Caco-2 (cell line): ENCODE data around the gene USP25. TPM values are rescaled to one million over a fixed set of nuclear protein-coding genes. Genes with fewer than 3 reads are reported as not detected.

ENCODE experiments used
- BruUV-seq: library from RNA; stranded (reverse); fragments of 400-500 nt; replicated peaks from 2 replicates; lab custom pipeline; 2021; lab: Mats Ljungman, UMichigan
- CTCF ChIA-PET: fragments of 300-600 bp; sonication (Branson Sonifier 250); formaldehyde crosslinking; loops from one replicate; lab custom pipeline; 2022; ENCODE audit warnings: antibody characterized with exemption; lab: Charles Lee
- POLR2A ChIA-PET: fragments of 300-600 bp; sonication (Branson Sonifier 250); formaldehyde crosslinking; loops from one replicate; lab custom pipeline; 2022; ENCODE audit warnings: antibody characterized with exemption; lab: Charles Lee
- DNase-seq, 2 experiments: peaks; one replicate each; pipeline versions ENCODE4 v3.0.0 to v3.0.0-alpha.2; 2020 to 2022
- H3K27me3 ChIP-seq: replicated peaks from 2 replicates; pipeline ENCODE4 v1.6.0; 2011; ENCODE audit warnings: low read length; ENCODE audit not compliant: control insufficient read depth, insufficient read depth
- H3K36me3 ChIP-seq: 2 replicates; pipeline ENCODE4 v1.5.1; 2011; ENCODE audit warnings: low read length; ENCODE audit not compliant: control insufficient read depth, insufficient read depth
- H3K4me1 ChIP-seq: fragments of 250-450 bp; sonication (Bioruptor Pico); 2 replicates; pipeline ENCODE4 v1.5.1; 2020; ENCODE audit warnings: mild to moderate bottlenecking
- H3K4me3 ChIP-seq: 2 replicates; pipeline ENCODE4 v1.5.1; 2011; ENCODE audit warnings: low read depth, mild to moderate bottlenecking, control low read depth, low read length
- H3K9me3 ChIP-seq: fragments of 250-450 bp; sonication (Bioruptor Pico); 2 replicates; pipeline ENCODE4 v1.5.1; 2020; ENCODE audit warnings: mild to moderate bottlenecking, moderate library complexity
- H3K27ac Mint-ChIP-seq: one replicate; pipeline ENCODE4 v1.8.0; 2022; ENCODE audit warnings: mixed read lengths; ENCODE audit not compliant: unreplicated experiment
- H3K27me3 Mint-ChIP-seq: one replicate; pipeline ENCODE4 v1.8.0; 2022; ENCODE audit warnings: mixed read lengths; ENCODE audit not compliant: insufficient read depth, unreplicated experiment
- H3K36me3 Mint-ChIP-seq: one replicate; pipeline ENCODE4 v1.8.0; 2022; ENCODE audit warnings: mild to moderate bottlenecking, mixed read lengths; ENCODE audit not compliant: insufficient read depth, unreplicated experiment
- H3K4me1 Mint-ChIP-seq: one replicate; pipeline ENCODE4 v1.8.0; 2022; ENCODE audit warnings: low read depth, mixed read lengths; ENCODE audit not compliant: unreplicated experiment
- H3K4me3 Mint-ChIP-seq: one replicate; pipeline ENCODE4 v1.8.0; 2022; ENCODE audit warnings: mild to moderate bottlenecking, moderate library complexity, mixed read lengths; ENCODE audit not compliant: unreplicated experiment
- H3K9me3 Mint-ChIP-seq: one replicate; pipeline ENCODE4 v1.8.0; 2022; ENCODE audit warnings: mixed read lengths; ENCODE audit not compliant: unreplicated experiment
- intact Hi-C: fragments of 100-400 bp; cut with micrococcal nuclease; formaldehyde crosslinking; loops from one replicate; pipeline ENCODE4 v1.10.0; 2022; ENCODE audit not compliant: unreplicated experiment
- total RNA-seq: library from RNA; stranded (reverse); gene quantifications from 2 replicates; pipeline ENCODE4 v1.2.3, GENCODE V29; 2022
- TF ChIP-seq, protein P1 (sequence below), 2 experiments: fragments of 200-600 bp in 1 of 2; IDR thresholded peaks; 1 replicate in 1 of 2; 2 replicates in 1 of 2; pipeline versions ENCODE4 v1.5.1 to v1.8.0; 2011 to 2022; ENCODE audit warnings: antibody characterized with exemption in 1 of 2, control low read depth in 1 of 2, inconsistent platforms in 1 of 2, low read depth in 1 of 2, low read length in 1 of 2, mild to moderate bottlenecking in 1 of 2, moderate library complexity in 1 of 2; ENCODE audit not compliant: insufficient read depth in 1 of 2, severe bottlenecking in 1 of 2, unreplicated experiment in 1 of 2

USP25 gene
- total RNA-seq, 1 experiment from 2014 or later = 44.3 TPM

DNA sequence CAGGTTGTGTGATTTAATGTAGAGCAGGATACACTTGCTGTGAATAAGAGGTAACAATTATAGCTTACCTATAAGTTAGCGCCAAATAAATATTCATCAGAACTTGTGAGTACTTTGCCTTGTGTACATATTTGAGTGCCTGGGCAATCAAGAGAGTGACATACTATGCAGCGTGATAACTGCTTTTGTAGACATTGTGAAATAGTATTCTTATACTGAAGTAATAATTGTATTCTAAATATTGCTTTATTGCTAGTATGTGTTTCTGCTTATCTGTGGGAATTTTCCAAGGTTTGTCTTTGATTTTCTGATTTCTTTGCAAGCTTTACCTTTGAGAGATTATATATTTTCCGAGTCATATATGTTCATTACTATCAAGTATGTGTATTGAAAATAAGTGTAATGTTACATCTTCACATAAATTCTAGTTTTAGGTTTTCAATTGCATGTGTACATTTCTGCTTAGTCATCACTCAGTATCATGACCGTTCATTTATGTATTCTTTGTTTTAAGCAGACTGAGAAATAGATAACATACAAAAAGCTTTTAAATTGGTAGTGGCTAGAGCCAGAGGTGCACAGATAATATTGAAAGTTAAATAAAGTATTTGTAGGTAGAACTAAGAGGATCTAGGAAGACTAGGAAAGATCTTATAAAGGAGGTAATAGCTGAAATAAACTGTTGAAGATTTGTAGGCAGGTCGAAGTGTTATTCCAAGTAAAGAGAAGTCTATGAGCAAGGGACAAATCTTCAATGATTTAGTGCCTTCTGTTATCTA is 19.5 kb downstream of the USP25 start:
- Histone ChIP-seq H3K4me3 (no peak overlapping the region), H3K27me3 (no peaks in the 10 kb centered on the region), H3K9me3 (no peaks in the 10 kb centered on the region), H3K36me3 (no peaks in the 10 kb centered on the region), H3K4me1 (peaks cover 25% of the 10 kb centered on the region)
- Mint-ChIP-seq H3K4me1 (peaks cover 46% of the 10 kb centered on the region), H3K27ac (peak overlapping the region; percentile 87), H3K9me3 (peaks cover under 1% of the 10 kb centered on the region), H3K4me3 (peak overlapping the region; percentile 34), H3K27me3 (no peaks in the 10 kb centered on the region), H3K36me3 (peaks cover 30% of the 10 kb centered on the region)
- ChIA-PET CTCF (no interaction called here), POLR2A (interaction anchor here (0.6 kb wide), 1 partner anchor 8 kb away, joined by 4 read pairs; no protein-coding TSS in a partner anchor)
- no peak for DNase-seq
- TF ChIP-seq, protein P1, sequence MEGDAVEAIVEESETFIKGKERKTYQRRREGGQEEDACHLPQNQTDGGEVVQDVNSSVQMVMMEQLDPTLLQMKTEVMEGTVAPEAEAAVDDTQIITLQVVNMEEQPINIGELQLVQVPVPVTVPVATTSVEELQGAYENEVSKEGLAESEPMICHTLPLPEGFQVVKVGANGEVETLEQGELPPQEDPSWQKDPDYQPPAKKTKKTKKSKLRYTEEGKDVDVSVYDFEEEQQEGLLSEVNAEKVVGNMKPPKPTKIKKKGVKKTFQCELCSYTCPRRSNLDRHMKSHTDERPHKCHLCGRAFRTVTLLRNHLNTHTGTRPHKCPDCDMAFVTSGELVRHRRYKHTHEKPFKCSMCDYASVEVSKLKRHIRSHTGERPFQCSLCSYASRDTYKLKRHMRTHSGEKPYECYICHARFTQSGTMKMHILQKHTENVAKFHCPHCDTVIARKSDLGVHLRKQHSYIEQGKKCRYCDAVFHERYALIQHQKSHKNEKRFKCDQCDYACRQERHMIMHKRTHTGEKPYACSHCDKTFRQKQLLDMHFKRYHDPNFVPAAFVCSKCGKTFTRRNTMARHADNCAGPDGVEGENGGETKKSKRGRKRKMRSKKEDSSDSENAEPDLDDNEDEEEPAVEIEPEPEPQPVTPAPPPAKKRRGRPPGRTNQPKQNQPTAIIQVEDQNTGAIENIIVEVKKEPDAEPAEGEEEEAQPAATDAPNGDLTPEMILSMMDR (IDR thresholded peaks at IDR 0.05; ENCODE audit: insufficient read depth in 1 of 2, low read depth in 1 of 2, low read length in 1 of 2, severe bottlenecking in 1 of 2, unreplicated experiment in 1 of 2) = no peak
- BruUV-seq = no TSS peak
- intact Hi-C loops = no loop called here

DNA sequence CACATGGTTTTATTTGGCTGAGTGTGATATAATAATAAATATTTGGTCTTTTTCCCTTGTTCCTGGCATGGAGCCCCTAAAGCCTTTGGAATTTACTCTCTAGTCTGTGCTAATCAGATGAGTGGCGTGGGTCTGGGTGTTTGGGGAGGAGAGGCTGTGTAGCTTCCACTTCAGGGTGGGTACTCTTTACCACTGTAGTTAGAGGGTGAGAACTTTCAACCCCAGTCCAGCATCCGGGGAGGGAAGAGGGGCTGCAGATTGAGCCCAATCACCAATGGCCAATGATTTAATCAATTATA is 20.0 kb downstream of the USP25 start:
- no peak overlapping the region for H3K4me3 Mint-ChIP-seq

DNA sequence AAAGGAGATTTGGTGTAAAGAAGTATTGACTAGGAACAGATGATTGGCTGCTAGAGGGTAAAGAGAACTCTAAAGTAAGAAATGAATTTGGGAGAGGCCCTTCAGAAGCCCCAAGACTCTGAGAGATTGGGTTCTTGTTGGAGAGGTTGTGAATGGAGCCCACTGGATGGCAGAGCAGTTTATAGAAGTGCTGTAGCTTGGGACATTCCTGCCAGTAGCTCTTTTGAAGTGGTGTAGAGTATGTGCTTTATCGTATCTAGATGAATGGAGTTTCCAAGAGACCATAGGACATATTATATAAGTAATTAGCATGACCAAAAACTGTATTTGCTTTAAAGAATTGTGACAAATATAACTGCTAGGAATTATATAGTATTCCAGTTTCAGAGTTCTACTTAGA is 21.3 kb downstream of the USP25 start:
- peaks cover 18% of the 10 kb centered on the region for H3K9me3 Mint-ChIP-seq
- no peak overlapping the region for H3K4me3 ChIP-seq
- peaks cover 25% of the 10 kb centered on the region for H3K4me1 ChIP-seq
- H3K36me3 Mint-ChIP-seq = peaks cover 28% of the 10 kb centered on the region
- no TSS peak for BruUV-seq
- H3K27me3 ChIP-seq = no peaks in the 10 kb centered on the region
- TF ChIP-seq, protein P1 (IDR thresholded peaks at IDR 0.05; ENCODE audit: insufficient read depth in 1 of 2, low read depth in 1 of 2, low read length in 1 of 2, severe bottlenecking in 1 of 2, unreplicated experiment in 1 of 2) = no peak
- intact Hi-C loops = loop anchor here (5.0 kb wide), 1 partner anchor 254 kb away; no protein-coding TSS in a partner anchor
- no peaks in the 10 kb centered on the region for H3K27me3 Mint-ChIP-seq
- POLR2A ChIA-PET = no interaction called here
- no peak overlapping the region for H3K4me3 Mint-ChIP-seq
- H3K27ac Mint-ChIP-seq = no peak overlapping the region
- H3K36me3 ChIP-seq = no peaks in the 10 kb centered on the region
- peaks cover 5% of the 10 kb centered on the region; the same call in 1 of the 2 replicates for H3K9me3 ChIP-seq
- peaks cover 47% of the 10 kb centered on the region for H3K4me1 Mint-ChIP-seq
- DNase-seq = no peak
- CTCF ChIA-PET = no interaction called here

More for the DNA sequence above, 20.0 kb downstream of the USP25 start:
- H3K9me3 ChIP-seq = no peaks in the 10 kb centered on the region
- POLR2A ChIA-PET = interaction anchor here (0.6 kb wide), 1 partner anchor 8 kb away, joined by 4 read pairs; no protein-coding TSS in a partner anchor
- no TSS peak for BruUV-seq
- CTCF ChIA-PET = no interaction called here
- Mint-ChIP-seq H3K36me3 (peaks cover 30% of the 10 kb centered on the region), H3K4me1 (peaks cover 51% of the 10 kb centered on the region), H3K27ac (peak overlapping the region; percentile 87), H3K9me3 (peaks cover 6% of the 10 kb centered on the region), H3K27me3 (no peaks in the 10 kb centered on the region)
- no peaks in the 10 kb centered on the region for H3K27me3 ChIP-seq
- H3K4me1 ChIP-seq = peaks cover 31% of the 10 kb centered on the region
- DNase-seq = no peak
- intact Hi-C loops = loop anchor here (5.0 kb wide), 1 partner anchor 253 kb away; no protein-coding TSS in a partner anchor
- H3K4me3 ChIP-seq = no peak overlapping the region
- no peaks in the 10 kb centered on the region for H3K36me3 ChIP-seq
- TF ChIP-seq, protein P1 (IDR thresholded peaks at IDR 0.05; ENCODE audit: insufficient read depth in 1 of 2, low read depth in 1 of 2, low read length in 1 of 2, severe bottlenecking in 1 of 2, unreplicated experiment in 1 of 2) = no peak
